Posterior cingulate gyrus (tissue), 11 donors: ENCODE results near the gene HBD.
"Not testable (repeated sequence)": the region's sequence is repeated elsewhere in the genome, so short reads cannot be mapped to it uniquely, and the experiment has no call there.

ENCODE experiments used
- DNase-seq, 10 donors: peaks; one replicate each; pipeline versions ENCODE4 v3.0.0 to v3.0.0-alpha.2; 2020 to 2021; ENCODE audit warnings: mixed read lengths in 3 of 10
- intact Hi-C: fragments of 100-400 bp; cut with DNase I; formaldehyde crosslinking; loops from one replicate; pipeline ENCODE4 v1.15.1; 2023

HBD gene

GRCh38 chr11:5254023-5254422 is 19.7 kb upstream of the HBD start:
- intact Hi-C loops, DNase-seq: not testable (repeated sequence)

GRCh38 chr11:5253440-5253839 is 19.2 kb upstream of the HBD start:
- intact Hi-C loops: not testable (repeated sequence)

GRCh38 chr11:5252919-5253265 is 18.6 kb upstream of the HBD start:
- intact Hi-C loops: no loop called here
- no peak for DNase-seq

More at GRCh38 chr11:5253440-5253839, 19.2 kb upstream of the HBD start:
- DNase-seq: not testable (repeated sequence)

GRCh38 chr11:5252192-5252918 is 18.1 kb upstream of the HBD start:
- intact Hi-C loops: no loop called here
- no peak for DNase-seq

GRCh38 chr11:5251746-5252145 is 17.5 kb upstream of the HBD start:
- no peak for DNase-seq
- intact Hi-C loops: no loop called here

GRCh38 chr11:5250543-5251204 is 16.4 kb upstream of the HBD start:
- no peak for DNase-seq
- intact Hi-C loops: no loop called here

- intact Hi-C loops, DNase-seq: not testable (repeated sequence)
These were observed 15.6 kb upstream of the HBD start, which contains the start of gene HBG1 for GRCh38 chr11:5249807-5250396. TSS of gene HBG1 (minus strand) at chr11:5249857. CDS start at chr11:5249804, 53 bp downstream.

GRCh38 chr11:5248498-5248897 is 14.2 kb upstream of the HBD start:
- intact Hi-C loops, DNase-seq: not testable (repeated sequence)

GRCh38 chr11:5247472-5248192 is 13.3 kb upstream of the HBD start:
- intact Hi-C loops: no loop called here

GRCh38 chr11:5246772-5247471 is 12.6 kb upstream of the HBD start:
- intact Hi-C loops: no loop called here
- DNase-seq: no peak

More at GRCh38 chr11:5247472-5248192, 13.3 kb upstream of the HBD start:
- DNase-seq: no peak

GRCh38 chr11:5245155-5245554 is 10.9 kb upstream of the HBD start:
- no peak for DNase-seq
- intact Hi-C loops: no loop called here

- DNase-seq: no peak
- intact Hi-C loops: no loop called here
These were observed 9.5 kb upstream of the HBD start for GRCh38 chr11:5243816-5244180.

- intact Hi-C loops: no loop called here
- no peak for DNase-seq
These were observed 8.9 kb upstream of the HBD start for GRCh38 chr11:5242933-5243815.

GRCh38 chr11:5242208-5242607 is 7.9 kb upstream of the HBD start:
- DNase-seq: no peak
- intact Hi-C loops: no loop called here

- no peak for DNase-seq
- intact Hi-C loops: no loop called here
These were observed 7.2 kb upstream of the HBD start for GRCh38 chr11:5241458-5241857.

- intact Hi-C loops: no loop called here
- DNase-seq: no peak
These were observed 6.2 kb upstream of the HBD start for GRCh38 chr11:5240458-5240857.

GRCh38 chr11:5240056-5240455 is 5.8 kb upstream of the HBD start:
- intact Hi-C loops: no loop called here
- no peak for DNase-seq

GRCh38 chr11:5239046-5239445 is 4.8 kb upstream of the HBD start:
- no peak for DNase-seq
- intact Hi-C loops: no loop called here

- intact Hi-C loops: no loop called here
- DNase-seq: no peak
These were observed 4.2 kb upstream of the HBD start for GRCh38 chr11:5238486-5238885.

GRCh38 chr11:5237420-5237819 is 3.1 kb upstream of the HBD start:
- no peak for DNase-seq
- intact Hi-C loops: no loop called here
